ENCODE measurements around the gene CDS1. TPM values are rescaled to one million over a fixed set of nuclear protein-coding genes. Genes with fewer than 3 reads are reported as not detected.
"Not testable (repeated sequence)": the region's sequence is repeated elsewhere in the genome, so short reads cannot be mapped to it uniquely, and the experiment has no call there.

The CDS1 gene
- polyA plus RNA-seq, 1 experiment: not detected

GRCh38 chr4:84661191-84661939 is 78.4 kb downstream of the CDS1 start:
- Histone ChIP-seq H3K27me3 (ENCODE audit: control insufficient read depth, insufficient read depth, low read length) (no peaks in the 10 kb centered on the region), H3K4me3 (ENCODE audit: low read depth, low read length) (no peak overlapping the region), H3K27ac (ENCODE audit: low read depth, low read length) (no peak overlapping the region), H3K9me3 (ENCODE audit: control insufficient read depth, insufficient read depth, low read length) (peaks cover 4% of the 10 kb centered on the region)
- no peak for TF ChIP-seq CTCF (IDR thresholded peaks at IDR 0.05; ENCODE audit: low read depth, low read length)
- no peak for DNase-seq (ENCODE audit: low read depth, low spot score)
- ChIA-PET POLR2A (no interaction called here), CTCF (interaction anchor here (0.6 kb wide), 1 partner anchor 306 kb away, joined by 5 read pairs; no protein-coding TSS in a partner anchor)

GRCh38 chr4:84664767-84665166 is 81.8 kb downstream of the CDS1 start:
- H3K27ac ChIP-seq (ENCODE audit: low read depth, low read length); CTCF ChIA-PET: not testable (repeated sequence)
- POLR2A ChIA-PET: interaction anchor here (0.6 kb wide), 1 partner anchor 15 kb away, joined by 3 read pairs; no protein-coding TSS in a partner anchor

GRCh38 chr4:84666439-84666838 is 83.5 kb downstream of the CDS1 start:
- H3K27ac ChIP-seq (ENCODE audit: low read depth, low read length): no peak overlapping the region
- H3K4me3 ChIP-seq (ENCODE audit: low read depth, low read length): no peak overlapping the region
- H3K27me3 ChIP-seq (ENCODE audit: control insufficient read depth, insufficient read depth, low read length): no peaks in the 10 kb centered on the region
- DNase-seq (ENCODE audit: low read depth, low spot score): no peak
- ChIA-PET CTCF (interaction anchor here (0.6 kb wide), 1 partner anchor 304 kb away, joined by 3 read pairs; no protein-coding TSS in a partner anchor), POLR2A (no interaction called here)
- TF ChIP-seq CTCF (IDR thresholded peaks at IDR 0.05; ENCODE audit: low read depth, low read length): no peak
- H3K9me3 ChIP-seq (ENCODE audit: control insufficient read depth, insufficient read depth, low read length): no peaks in the 10 kb centered on the region; the same call in 1 of the 2 replicates

More at GRCh38 chr4:84664767-84665166, 81.8 kb downstream of the CDS1 start:
- DNase-seq (ENCODE audit: low read depth, low spot score); H3K4me3 ChIP-seq (ENCODE audit: low read depth, low read length); H3K9me3 ChIP-seq (ENCODE audit: control insufficient read depth, insufficient read depth, low read length); H3K27me3 ChIP-seq (ENCODE audit: control insufficient read depth, insufficient read depth, low read length): not testable (repeated sequence)

GRCh38 chr4:84669201-84669600 is 86.3 kb downstream of the CDS1 start:
- Histone ChIP-seq H3K27ac (ENCODE audit: low read depth, low read length) (no peak overlapping the region), H3K9me3 (ENCODE audit: control insufficient read depth, insufficient read depth, low read length) (no peaks in the 10 kb centered on the region; the same call in 1 of the 2 replicates), H3K27me3 (ENCODE audit: control insufficient read depth, insufficient read depth, low read length) (no peaks in the 10 kb centered on the region), H3K4me3 (ENCODE audit: low read depth, low read length) (no peak overlapping the region)
- ChIA-PET POLR2A (no interaction called here), CTCF (no interaction called here)
- no peak for TF ChIP-seq CTCF (IDR thresholded peaks at IDR 0.05; ENCODE audit: low read depth, low read length)
- DNase-seq (ENCODE audit: low read depth, low spot score): no peak

GRCh38 chr4:84672177-84672576 is 89.2 kb downstream of the CDS1 start:
- CTCF ChIA-PET: interaction anchor here (1.5 kb wide), 2 partner anchors 78 to 93 kb away, joined by 5 to 8 read pairs; no protein-coding TSS in a partner anchor
- POLR2A ChIA-PET: no interaction called here
- no peak overlapping the region for H3K27ac ChIP-seq (ENCODE audit: low read depth, low read length)
- no peak for TF ChIP-seq CTCF (IDR thresholded peaks at IDR 0.05; ENCODE audit: low read depth, low read length)
- no peaks in the 10 kb centered on the region for H3K9me3 ChIP-seq (ENCODE audit: control insufficient read depth, insufficient read depth, low read length)
- H3K4me3 ChIP-seq (ENCODE audit: low read depth, low read length): no peak overlapping the region
- no peaks in the 10 kb centered on the region for H3K27me3 ChIP-seq (ENCODE audit: control insufficient read depth, insufficient read depth, low read length)
- DNase-seq (ENCODE audit: low read depth, low spot score): no peak
